ENCODE results near the gene EXOC4.

- TF ChIP-seq CTCF (IDR thresholded peaks at IDR 0.05) (no peak), POLR2A (IDR thresholded peaks at IDR 0.05) (no peak)
Observed at GRCh38 chr7:133623721-133624120, 370.8 kb downstream of the EXOC4 start.
